ENCODE data around the gene KCNH6. TPM values are rescaled to one million over a fixed set of nuclear protein-coding genes. Genes with fewer than 3 reads are reported as not detected.

Gene KCNH6
- total RNA-seq, 2 donors from 2014 or later = 0.47 to 0.80 TPM

GRCh38 chr17:63493411-63493810 is 29.7 kb upstream of the KCNH6 start:
- Histone ChIP-seq H3K4me3 (no peak overlapping the region), H3K9me3 (no peaks in the 10 kb centered on the region), H3K4me1 (no peaks in the 10 kb centered on the region), H3K9ac (ENCODE audit: low read depth in 2 of 2, low read length in 2 of 2) (no peak overlapping the region), H3K27me3 (no peaks in the 10 kb centered on the region), H3K36me3 (no peaks in the 10 kb centered on the region), H3K27ac (no peak overlapping the region)
- TF ChIP-seq, protein P1, sequence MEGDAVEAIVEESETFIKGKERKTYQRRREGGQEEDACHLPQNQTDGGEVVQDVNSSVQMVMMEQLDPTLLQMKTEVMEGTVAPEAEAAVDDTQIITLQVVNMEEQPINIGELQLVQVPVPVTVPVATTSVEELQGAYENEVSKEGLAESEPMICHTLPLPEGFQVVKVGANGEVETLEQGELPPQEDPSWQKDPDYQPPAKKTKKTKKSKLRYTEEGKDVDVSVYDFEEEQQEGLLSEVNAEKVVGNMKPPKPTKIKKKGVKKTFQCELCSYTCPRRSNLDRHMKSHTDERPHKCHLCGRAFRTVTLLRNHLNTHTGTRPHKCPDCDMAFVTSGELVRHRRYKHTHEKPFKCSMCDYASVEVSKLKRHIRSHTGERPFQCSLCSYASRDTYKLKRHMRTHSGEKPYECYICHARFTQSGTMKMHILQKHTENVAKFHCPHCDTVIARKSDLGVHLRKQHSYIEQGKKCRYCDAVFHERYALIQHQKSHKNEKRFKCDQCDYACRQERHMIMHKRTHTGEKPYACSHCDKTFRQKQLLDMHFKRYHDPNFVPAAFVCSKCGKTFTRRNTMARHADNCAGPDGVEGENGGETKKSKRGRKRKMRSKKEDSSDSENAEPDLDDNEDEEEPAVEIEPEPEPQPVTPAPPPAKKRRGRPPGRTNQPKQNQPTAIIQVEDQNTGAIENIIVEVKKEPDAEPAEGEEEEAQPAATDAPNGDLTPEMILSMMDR (IDR thresholded peaks at IDR 0.05) = no peak
- intact Hi-C loops (cut with DNase I) = no loop called here
- DNase-seq = no peak

GRCh38 chr17:63494300-63494928 is 28.7 kb upstream of the KCNH6 start:
- H3K4me1 ChIP-seq = no peaks in the 10 kb centered on the region
- H3K4me3 ChIP-seq = no peak overlapping the region
- no peak for DNase-seq
- H3K27ac ChIP-seq = no peak overlapping the region
- TF ChIP-seq, protein P1 (IDR thresholded peaks at IDR 0.05) = no peak
- H3K9ac ChIP-seq (ENCODE audit: low read depth in 2 of 2, low read length in 2 of 2) = no peak overlapping the region
- no peaks in the 10 kb centered on the region for H3K36me3 ChIP-seq
- no peaks in the 10 kb centered on the region for H3K9me3 ChIP-seq
- no peaks in the 10 kb centered on the region for H3K27me3 ChIP-seq
- intact Hi-C loops (cut with DNase I) = no loop called here

DNA sequence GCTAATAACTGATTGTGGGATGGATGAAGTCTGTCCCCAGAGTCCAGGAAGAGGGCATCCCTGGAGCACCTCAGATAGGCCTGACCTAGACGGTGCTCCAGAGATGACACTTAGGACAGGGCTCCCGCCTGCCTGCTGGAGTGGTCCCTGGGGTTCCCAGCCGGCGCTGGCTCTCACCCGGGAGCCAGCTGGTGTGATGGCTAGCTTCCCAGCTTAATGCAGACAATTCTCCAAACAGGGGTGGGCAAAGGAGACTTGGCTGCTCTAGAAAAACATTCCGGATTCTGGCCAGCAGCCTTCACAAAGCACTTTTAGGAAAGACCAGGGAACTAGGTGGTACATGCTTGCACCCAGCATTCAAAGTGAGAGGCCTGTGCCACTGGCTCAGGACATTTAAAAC is 27.7 kb upstream of the KCNH6 start:
- H3K27ac ChIP-seq = no peak overlapping the region
- H3K9me3 ChIP-seq = no peaks in the 10 kb centered on the region
- DNase-seq = no peak
- intact Hi-C loops (cut with DNase I) = no loop called here
- no peaks in the 10 kb centered on the region for H3K36me3 ChIP-seq
- no peak overlapping the region for H3K4me3 ChIP-seq
- TF ChIP-seq, protein P1 (IDR thresholded peaks at IDR 0.05) = no peak
- no peaks in the 10 kb centered on the region for H3K27me3 ChIP-seq
- no peaks in the 10 kb centered on the region for H3K4me1 ChIP-seq
- no peak overlapping the region for H3K9ac ChIP-seq (ENCODE audit: low read depth in 2 of 2, low read length in 2 of 2)

DNA sequence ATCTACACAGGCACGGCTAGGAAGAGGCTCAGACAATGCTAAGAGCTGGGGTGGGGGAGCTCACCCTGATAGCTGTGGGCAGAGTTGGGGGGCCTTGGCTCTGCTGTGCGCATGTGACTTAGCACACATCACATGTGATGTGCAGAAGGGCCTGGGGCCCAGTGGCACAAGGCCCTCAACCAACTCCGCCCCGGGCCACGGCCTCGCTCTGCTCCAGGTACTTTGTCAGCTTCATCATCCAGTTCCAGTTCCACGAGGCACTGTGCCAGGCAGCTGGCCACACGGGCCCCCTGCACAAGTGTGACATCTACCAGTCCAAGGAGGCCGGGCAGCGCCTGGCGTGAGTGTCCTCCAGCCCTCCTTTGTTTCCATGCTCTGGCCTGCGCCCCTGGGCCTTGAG is 27.0 kb upstream of the KCNH6 start:
- no peak overlapping the region for H3K9ac ChIP-seq (ENCODE audit: low read depth in 2 of 2, low read length in 2 of 2)
- no peak for DNase-seq
- no peak overlapping the region for H3K27ac ChIP-seq
- TF ChIP-seq, protein P1 (IDR thresholded peaks at IDR 0.05) = no peak
- no peak overlapping the region for H3K4me3 ChIP-seq
- no peaks in the 10 kb centered on the region for H3K4me1 ChIP-seq
- intact Hi-C loops (cut with DNase I) = no loop called here
- H3K27me3 ChIP-seq = no peaks in the 10 kb centered on the region
- H3K36me3 ChIP-seq = no peaks in the 10 kb centered on the region
- H3K9me3 ChIP-seq = no peaks in the 10 kb centered on the region

- TF ChIP-seq, protein P1 (IDR thresholded peaks at IDR 0.05) = no peak
- H3K9ac ChIP-seq (ENCODE audit: low read depth in 2 of 2, low read length in 2 of 2) = no peak overlapping the region
- DNase-seq = no peak
- intact Hi-C loops (cut with DNase I) = no loop called here
- no peaks in the 10 kb centered on the region for H3K9me3 ChIP-seq
- H3K36me3 ChIP-seq = no peaks in the 10 kb centered on the region
- no peaks in the 10 kb centered on the region for H3K4me1 ChIP-seq
- H3K27ac ChIP-seq = no peak overlapping the region
- no peak overlapping the region for H3K4me3 ChIP-seq
- no peaks in the 10 kb centered on the region for H3K27me3 ChIP-seq
Observed at GRCh38 chr17:63496663-63497400, 26.3 kb upstream of the KCNH6 start.
